Measurements from ENCODE around the gene C1QTNF12. TPM values are rescaled to one million over a fixed set of nuclear protein-coding genes. Genes with fewer than 3 reads are reported as not detected.

C1QTNF12 gene
- total RNA-seq, 2 donors from 2014 or later = 2.9 to 12.5 TPM

DNA sequence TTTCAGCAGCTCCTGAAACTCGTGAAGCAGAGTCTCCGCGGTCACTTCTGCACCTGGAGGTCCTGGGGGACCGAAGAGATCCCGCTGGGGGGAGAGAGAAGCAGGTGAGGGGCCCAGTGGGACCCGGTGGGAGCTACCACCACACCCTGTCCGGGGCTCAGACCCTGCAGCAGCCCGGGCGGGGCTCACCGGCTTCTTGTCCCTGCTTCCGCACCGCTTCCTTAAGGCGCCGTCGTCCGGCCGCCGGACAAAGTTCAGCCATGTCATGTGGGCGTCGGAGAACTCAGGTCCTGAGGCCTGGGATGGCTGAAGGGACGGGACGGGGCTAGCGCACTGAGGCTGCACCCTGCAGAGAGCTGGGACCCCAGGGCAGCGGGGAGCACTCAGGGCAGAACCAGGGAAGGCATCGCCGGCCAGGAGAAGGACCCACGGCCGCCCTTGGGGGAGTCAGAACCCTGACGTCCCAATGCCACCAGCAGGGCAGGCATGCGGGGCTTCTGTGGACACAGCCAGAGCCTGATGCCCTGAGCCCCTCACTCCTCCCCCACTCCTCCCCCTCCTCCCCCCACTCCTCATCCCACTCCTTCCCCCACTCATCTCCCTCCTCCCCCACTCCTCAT is 2.2 kb downstream of the C1QTNF12 start:
- TF ChIP-seq, protein P1, sequence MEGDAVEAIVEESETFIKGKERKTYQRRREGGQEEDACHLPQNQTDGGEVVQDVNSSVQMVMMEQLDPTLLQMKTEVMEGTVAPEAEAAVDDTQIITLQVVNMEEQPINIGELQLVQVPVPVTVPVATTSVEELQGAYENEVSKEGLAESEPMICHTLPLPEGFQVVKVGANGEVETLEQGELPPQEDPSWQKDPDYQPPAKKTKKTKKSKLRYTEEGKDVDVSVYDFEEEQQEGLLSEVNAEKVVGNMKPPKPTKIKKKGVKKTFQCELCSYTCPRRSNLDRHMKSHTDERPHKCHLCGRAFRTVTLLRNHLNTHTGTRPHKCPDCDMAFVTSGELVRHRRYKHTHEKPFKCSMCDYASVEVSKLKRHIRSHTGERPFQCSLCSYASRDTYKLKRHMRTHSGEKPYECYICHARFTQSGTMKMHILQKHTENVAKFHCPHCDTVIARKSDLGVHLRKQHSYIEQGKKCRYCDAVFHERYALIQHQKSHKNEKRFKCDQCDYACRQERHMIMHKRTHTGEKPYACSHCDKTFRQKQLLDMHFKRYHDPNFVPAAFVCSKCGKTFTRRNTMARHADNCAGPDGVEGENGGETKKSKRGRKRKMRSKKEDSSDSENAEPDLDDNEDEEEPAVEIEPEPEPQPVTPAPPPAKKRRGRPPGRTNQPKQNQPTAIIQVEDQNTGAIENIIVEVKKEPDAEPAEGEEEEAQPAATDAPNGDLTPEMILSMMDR (IDR thresholded peaks at IDR 0.05) = no peak
- H3K27ac ChIP-seq = no peak overlapping the region
- no peaks in the 10 kb centered on the region for H3K27me3 ChIP-seq (replicated peaks; ENCODE audit: insufficient read depth)
- H3K36me3 ChIP-seq = no peaks in the 10 kb centered on the region
- H3K4me3 ChIP-seq = no peak overlapping the region
- ATAC-seq (ENCODE audit: insufficient number of reproducible peaks, low FRiP score, low read depth) (no peak), DNase-seq (ENCODE audit: low spot score) (no peak)
- no peaks in the 10 kb centered on the region for H3K4me1 ChIP-seq (ENCODE audit: control insufficient read depth in 1 of 2, low read depth in 2 of 2)
- no peaks in the 10 kb centered on the region for H3K9me3 ChIP-seq

DNA sequence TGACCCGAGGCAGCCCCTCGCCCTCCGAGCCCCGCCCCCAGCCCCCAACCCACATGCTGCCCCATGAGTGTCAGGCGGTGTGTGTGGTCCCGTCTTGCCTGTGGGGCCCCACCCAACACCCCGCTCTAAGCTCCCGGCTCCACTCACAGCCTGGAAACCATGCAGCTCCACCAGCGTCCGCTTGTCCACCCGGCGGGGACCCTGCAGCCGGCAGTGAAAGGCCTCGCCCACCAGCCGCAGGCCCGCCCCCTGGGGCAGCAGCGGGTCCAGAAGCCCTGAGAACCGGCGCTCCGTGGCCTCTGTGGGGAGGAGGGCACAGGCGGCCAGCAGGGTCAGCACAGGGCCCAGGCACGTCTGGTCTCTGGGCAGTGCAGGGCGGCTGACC is 2.7 kb downstream of the C1QTNF12 start:
- no peak overlapping the region for H3K4me3 ChIP-seq
- no peak for ATAC-seq (ENCODE audit: insufficient number of reproducible peaks, low FRiP score, low read depth)

DNA sequence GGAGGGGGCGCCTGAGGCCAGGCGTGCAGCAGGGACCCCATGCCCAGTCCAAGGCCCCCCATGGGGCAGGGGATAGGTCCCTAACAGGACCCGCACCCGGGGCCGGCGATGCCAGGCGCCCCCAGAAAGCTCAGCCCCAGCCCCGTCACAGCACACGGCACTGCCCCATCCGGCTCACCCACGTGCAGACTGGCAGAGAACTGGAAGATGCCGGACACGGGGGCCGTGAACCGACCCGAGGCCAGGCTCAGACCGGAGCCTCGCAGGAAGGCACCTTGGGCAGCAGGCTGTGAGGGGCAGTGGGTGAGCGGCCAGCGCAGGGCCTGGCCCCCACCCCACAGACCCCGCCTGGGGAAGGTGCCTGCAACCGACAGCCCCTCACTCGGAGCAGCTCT is 3.3 kb downstream of the C1QTNF12 start:
- Histone ChIP-seq H3K4me1 (ENCODE audit: control insufficient read depth in 1 of 2, low read depth in 2 of 2) (no peaks in the 10 kb centered on the region), H3K27me3 (replicated peaks; ENCODE audit: insufficient read depth) (no peaks in the 10 kb centered on the region), H3K27ac (no peak overlapping the region), H3K4me3 (no peak overlapping the region), H3K9me3 (no peaks in the 10 kb centered on the region), H3K36me3 (no peaks in the 10 kb centered on the region)
- DNase-seq (ENCODE audit: low spot score) (no peak), ATAC-seq (ENCODE audit: insufficient number of reproducible peaks, low FRiP score, low read depth) (no peak)
- TF ChIP-seq, protein P1 (IDR thresholded peaks at IDR 0.05) = no peak

More for the DNA sequence above, 2.7 kb downstream of the C1QTNF12 start:
- H3K36me3 ChIP-seq = no peaks in the 10 kb centered on the region
- DNase-seq (ENCODE audit: low spot score) = no peak
- no peaks in the 10 kb centered on the region for H3K4me1 ChIP-seq (ENCODE audit: control insufficient read depth in 1 of 2, low read depth in 2 of 2)
- no peaks in the 10 kb centered on the region for H3K27me3 ChIP-seq (replicated peaks; ENCODE audit: insufficient read depth)
- no peaks in the 10 kb centered on the region for H3K9me3 ChIP-seq
- no peak overlapping the region for H3K27ac ChIP-seq
- TF ChIP-seq, protein P1 (IDR thresholded peaks at IDR 0.05) = no peak

DNA sequence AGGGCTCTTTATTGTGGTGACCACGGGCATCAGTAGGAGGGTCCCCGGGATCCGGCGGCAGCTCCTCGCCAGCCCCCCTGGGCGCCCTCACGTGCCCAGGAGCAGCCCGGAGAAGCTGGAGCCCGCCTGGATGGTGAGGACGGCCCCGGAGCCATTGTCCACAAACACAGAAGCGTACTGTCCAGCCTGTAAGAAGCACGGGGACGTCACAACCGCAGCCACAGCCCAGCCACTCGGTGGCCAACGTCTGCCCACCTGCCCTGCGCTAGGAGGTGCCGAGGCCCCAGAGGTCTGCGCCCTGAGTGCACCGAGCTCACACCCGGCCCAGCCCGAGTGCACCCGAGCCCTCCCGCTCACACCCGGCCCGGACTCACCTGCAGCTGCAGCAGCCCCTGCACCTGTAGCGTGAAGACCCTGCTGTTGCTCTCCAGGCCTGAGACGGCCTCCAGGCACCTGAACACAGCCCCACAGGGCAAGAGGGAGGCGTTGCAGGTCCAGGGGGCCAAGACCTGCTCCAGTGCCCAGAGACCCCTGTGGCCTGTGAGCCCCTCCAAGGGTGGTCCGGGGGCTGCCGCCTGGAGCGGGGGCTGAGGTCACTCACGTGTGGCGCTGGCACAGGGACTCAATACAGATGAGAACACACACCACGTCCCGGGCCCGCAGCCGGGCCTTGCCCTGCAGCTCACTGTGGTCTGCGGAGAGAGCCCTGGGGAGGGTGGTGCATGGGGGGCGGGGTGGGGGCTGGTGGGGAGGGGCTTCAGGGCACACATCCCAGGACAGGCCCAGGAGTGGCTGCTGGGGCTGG is 3.9 kb downstream of the C1QTNF12 start:
- no peak for ATAC-seq (ENCODE audit: insufficient number of reproducible peaks, low FRiP score, low read depth)
- TF ChIP-seq, protein P1 (IDR thresholded peaks at IDR 0.05) = no peak
- no peaks in the 10 kb centered on the region for H3K27me3 ChIP-seq (replicated peaks; ENCODE audit: insufficient read depth)
- H3K9me3 ChIP-seq = no peaks in the 10 kb centered on the region
- H3K27ac ChIP-seq = no peak overlapping the region
- no peak overlapping the region for H3K4me3 ChIP-seq
- H3K36me3 ChIP-seq = no peaks in the 10 kb centered on the region
- no peak for DNase-seq (ENCODE audit: low spot score)
- no peaks in the 10 kb centered on the region for H3K4me1 ChIP-seq (ENCODE audit: control insufficient read depth in 1 of 2, low read depth in 2 of 2)

DNA sequence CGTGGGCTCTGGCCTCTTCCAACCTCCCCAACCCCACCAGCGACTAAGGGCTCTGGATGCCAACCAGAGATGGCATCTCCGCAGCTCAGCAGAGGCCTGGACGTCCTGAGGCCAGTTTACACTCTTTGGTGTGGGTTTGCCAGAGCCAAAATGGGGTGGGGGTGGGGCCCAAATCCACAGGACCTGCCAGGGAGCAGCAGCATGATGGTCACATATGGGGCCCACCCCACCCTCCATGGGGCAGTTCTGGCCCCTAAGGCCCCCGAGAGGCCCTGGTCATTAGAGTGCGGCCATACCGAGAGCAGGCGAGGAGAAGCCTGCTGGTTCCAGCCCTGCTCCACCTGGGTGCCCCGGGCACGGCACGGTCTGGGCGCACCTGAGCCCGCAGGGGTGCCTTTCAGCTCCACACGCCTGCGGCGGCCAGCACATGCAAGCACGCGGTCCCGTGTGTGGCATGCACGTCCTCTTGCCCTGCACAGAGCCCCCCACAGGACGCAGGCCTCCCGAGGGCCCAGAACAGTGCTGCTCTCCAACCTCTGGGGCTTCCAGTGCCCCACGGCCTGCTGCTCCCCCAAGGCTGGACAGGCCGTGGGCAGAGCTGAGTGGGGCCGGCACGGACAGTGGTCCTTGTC is 4.8 kb downstream of the C1QTNF12 start:
- H3K9me3 ChIP-seq = no peaks in the 10 kb centered on the region
- H3K36me3 ChIP-seq = no peaks in the 10 kb centered on the region
- ATAC-seq (ENCODE audit: insufficient number of reproducible peaks, low FRiP score, low read depth) = no peak
- TF ChIP-seq, protein P1 (IDR thresholded peaks at IDR 0.05) = no peak
- no peak overlapping the region for H3K27ac ChIP-seq
- no peaks in the 10 kb centered on the region for H3K27me3 ChIP-seq (replicated peaks; ENCODE audit: insufficient read depth)
- H3K4me3 ChIP-seq = no peak overlapping the region
- DNase-seq (ENCODE audit: low spot score) = no peak
- H3K4me1 ChIP-seq (ENCODE audit: control insufficient read depth in 1 of 2, low read depth in 2 of 2) = no peaks in the 10 kb centered on the region
